WTC11 (cell line): ENCODE results near the gene NDUFAF8. TPM values are rescaled to one million over a fixed set of nuclear protein-coding genes. Genes with fewer than 3 reads are reported as not detected.

Experiments
- ATAC-seq: fragments of 200-7000 bp; cut with Tn5 transposase; 2 replicates; pipeline ENCODE4 v1.10.0; 2021; ENCODE audit warnings: mild to moderate bottlenecking, moderate library complexity
- CTCF ChIA-PET: fragments of 300-600 bp; sonication (Branson Sonifier 250); formaldehyde crosslinking; loops from one replicate; lab custom pipeline; 2021; ENCODE audit warnings: antibody characterized with exemption; lab: Charles Lee
- POLR2A ChIA-PET: fragments of 350-600 bp; sonication (Branson Sonifier 250); formaldehyde crosslinking; loops from one replicate; lab custom pipeline; 2021; ENCODE audit warnings: antibody characterized with exemption; lab: Charles Lee
- DNase-seq: peaks from one replicate; pipeline ENCODE4 v3.0.0; 2021; ENCODE audit warnings: low spot score
- H3K27ac Mint-ChIP-seq: 2 replicates; pipeline ENCODE4 v1.8.0; 2021; ENCODE audit warnings: mixed read lengths
- H3K27me3 Mint-ChIP-seq: 2 replicates; pipeline ENCODE4 v1.8.0; 2021; ENCODE audit warnings: low read depth, mild to moderate bottlenecking, moderate library complexity, mixed read lengths
- H3K36me3 Mint-ChIP-seq: 2 replicates; pipeline ENCODE4 v1.8.0; 2021; ENCODE audit warnings: mixed read lengths
- H3K4me1 Mint-ChIP-seq: 2 replicates; pipeline ENCODE4 v1.8.0; 2022; ENCODE audit warnings: mixed read lengths
- H3K4me3 Mint-ChIP-seq: 2 replicates; pipeline ENCODE4 v1.8.0; 2021; ENCODE audit warnings: mild to moderate bottlenecking, moderate library complexity, mixed read lengths
- H3K9me3 Mint-ChIP-seq: 2 replicates; pipeline ENCODE4 v1.8.0; 2021; ENCODE audit warnings: mixed read lengths
- AR ChIP-seq: fragments of 250-450 bp; sonication (Bioruptor Pico); IDR thresholded peaks from 2 replicates; pipeline ENCODE4 v1.9.0; 2021; ENCODE audit warnings: mild to moderate bottlenecking
- ARID4B ChIP-seq: sonication (generic); formaldehyde crosslinking; IDR thresholded peaks from 2 replicates; pipeline ENCODE4 v1.8.0; 2023; ENCODE audit warnings: missing genetic modification reagents, mild to moderate bottlenecking, borderline replicate concordance
- CREM ChIP-seq: sonication (generic); formaldehyde crosslinking; IDR thresholded peaks from 2 replicates; pipeline ENCODE4 v1.8.1; 2022; ENCODE audit warnings: mild to moderate bottlenecking, missing genetic modification reagents, moderate library complexity
- FOXK1 ChIP-seq: sonication (generic); formaldehyde crosslinking; IDR thresholded peaks from 2 replicates; pipeline ENCODE4 v1.8.0; 2022; ENCODE audit warnings: mild to moderate bottlenecking, moderate library complexity, missing genetic modification reagents
- GTF2I ChIP-seq: fragments of 250-450 bp; sonication (Bioruptor Pico); conservative IDR thresholded peaks from 2 replicates; pipeline ENCODE4 v1.4.0; 2021; ENCODE audit warnings: mild to moderate bottlenecking
- HMGA2 ChIP-seq: fragments of 250-450 bp; sonication (Bioruptor Pico); IDR thresholded peaks from 2 replicates; pipeline ENCODE4 v1.4.0; 2021; ENCODE audit warnings: mild to moderate bottlenecking, moderate library complexity
- NR2C2 ChIP-seq: sonication (generic); formaldehyde crosslinking; IDR thresholded peaks from 2 replicates; pipeline ENCODE4 v1.8.0; 2022; ENCODE audit warnings: mild to moderate bottlenecking, missing genetic modification reagents
- PREB ChIP-seq: sonication (generic); formaldehyde crosslinking; IDR thresholded peaks from 2 replicates; pipeline ENCODE4 v1.8.1; 2022; ENCODE audit warnings: mild to moderate bottlenecking, missing genetic modification reagents, moderate library complexity, borderline replicate concordance
- RORB ChIP-seq: fragments of 250-450 bp; sonication (Bioruptor Pico); IDR thresholded peaks from 2 replicates; pipeline ENCODE4 v1.9.0; 2021; ENCODE audit warnings: mild to moderate bottlenecking
- SOX15 ChIP-seq: fragments of 250-450 bp; sonication (Bioruptor Pico); IDR thresholded peaks from 2 replicates; pipeline ENCODE4 v1.9.0; 2021; ENCODE audit warnings: mild to moderate bottlenecking
- TEAD4 ChIP-seq: sonication (generic); formaldehyde crosslinking; IDR thresholded peaks from 2 replicates; pipeline ENCODE4 v1.8.0; 2022; ENCODE audit warnings: mild to moderate bottlenecking, missing genetic modification reagents
- USF2 ChIP-seq: sonication (generic); formaldehyde crosslinking; IDR thresholded peaks from 2 replicates; pipeline ENCODE4 v1.8.1; 2023; ENCODE audit warnings: mild to moderate bottlenecking, missing genetic modification reagents, moderate library complexity
- total RNA-seq: library from RNA; stranded (reverse); gene quantifications from 3 replicates; pipeline ENCODE4 v1.2.3, GENCODE V29; 2021

NDUFAF8 gene
- total RNA-seq, 1 experiment from 2014 or later: 73.0 TPM

GRCh38 chr17:81219476-81220180 lies 19.5 kb upstream of the NDUFAF8 start (continued):
- TF ChIP-seq ARID4B (no peak), SOX15 (CRISPR knock-in tag) (no peak), HMGA2 (CRISPR knock-in tag) (no peak), NR2C2 (CRISPR knock-in tag) (no peak), AR (CRISPR knock-in tag) (no peak), CREM (CRISPR knock-in tag) (no peak)

GRCh38 chr17:81221371-81221841 lies 17.7 kb upstream of the NDUFAF8 start:
- DNase-seq: peak; percentile 60
- ChIA-PET POLR2A (no interaction called here), CTCF (interaction anchor here (0.9 to 1.2 kb wide), 2 partner anchors 9 to 78 kb away, joined by 3 read pairs; no protein-coding TSS in a partner anchor)
- Mint-ChIP-seq H3K4me3 (peak overlapping the region; percentile 71), H3K27me3 (peaks cover 19% of the 10 kb centered on the region)
- no peak for ATAC-seq
- TF ChIP-seq TEAD4 (CRISPR knock-in tag) (no peak), CREM (CRISPR knock-in tag) (no peak), USF2 (CRISPR knock-in tag) (no peak), RORB (CRISPR knock-in tag) (no peak), HMGA2 (CRISPR knock-in tag) (no peak), PREB (CRISPR knock-in tag) (no peak), FOXK1 (CRISPR knock-in tag) (no peak), GTF2I (no peak)
- TF ChIP-seq, all 79 proteins: peak for 0
- peak overlapping the region; percentile 58; the same call in 1 of the 2 replicates for H3K27ac Mint-ChIP-seq
- 0 out of 2 replicates have a peak, but pooled peaks cover 3% of the 10 kb centered on the region for H3K36me3 Mint-ChIP-seq
- peaks cover 17% of the 10 kb centered on the region for H3K4me1 Mint-ChIP-seq
- H3K9me3 Mint-ChIP-seq: no peaks in the 10 kb centered on the region
